Epithelial cell of proximal tubule (primary cell): ENCODE results near the gene AATK. TPM values are rescaled to one million over a fixed set of nuclear protein-coding genes. Genes with fewer than 3 reads are reported as not detected.

ENCODE experiments used
- DNase-seq: peaks from one replicate; pipeline ENCODE4 v3.0.0-alpha.2; 2011; ENCODE audit warnings: low read depth
- H3K4me3 ChIP-seq: 2 replicates; pipeline ENCODE4 v1.5.1; 2011; ENCODE audit warnings: low read depth, mild to moderate bottlenecking, low read length
- CTCF ChIP-seq: conservative IDR thresholded peaks from 2 replicates; pipeline ENCODE4 v1.5.1; 2012; ENCODE audit warnings: low read depth, mild to moderate bottlenecking, low read length
- total RNA-seq: library from RNA; depleted of rRNA; stranded (reverse); fragments of >200 nt; gene quantifications from 2 replicates; pipeline ENCODE4 v1.2.3, GENCODE V29; 2015

The AATK gene
- total RNA-seq, 1 donor from 2014 or later = 0.52 TPM

GRCh38 chr17:81102869-81103268, 63.2 kb downstream of the AATK start:
- H3K4me3 ChIP-seq = no peak overlapping the region
- DNase-seq = no peak
- TF ChIP-seq CTCF = no peak

- DNase-seq = no peak
- no peak overlapping the region for H3K4me3 ChIP-seq
- TF ChIP-seq CTCF = no peak
Observed at GRCh38 chr17:81102352-81102751, 63.7 kb downstream of the AATK start.

- no peak overlapping the region for H3K4me3 ChIP-seq
- peak; percentile 99 for TF ChIP-seq CTCF
- DNase-seq = no peak
Observed at GRCh38 chr17:81101614-81102306, 64.3 kb downstream of the AATK start.

- TF ChIP-seq CTCF = no peak
- DNase-seq = no peak
- no peak overlapping the region for H3K4me3 ChIP-seq
Observed at GRCh38 chr17:81100668-81101067, 65.4 kb downstream of the AATK start.

GRCh38 chr17:81099888-81100287, 66.1 kb downstream of the AATK start:
- TF ChIP-seq CTCF = no peak
- no peak overlapping the region for H3K4me3 ChIP-seq
- no peak for DNase-seq

- DNase-seq = no peak
- no peak overlapping the region for H3K4me3 ChIP-seq
- no peak for TF ChIP-seq CTCF
Observed at GRCh38 chr17:81097943-81098308, 68.1 kb downstream of the AATK start.

GRCh38 chr17:81097134-81097942, 68.7 kb downstream of the AATK start:
- DNase-seq = no peak
- no peak overlapping the region for H3K4me3 ChIP-seq
- TF ChIP-seq CTCF = peak; percentile 38
